ENCODE data around the gene NEB. TPM values are rescaled to one million over a fixed set of nuclear protein-coding genes. Genes with fewer than 3 reads are reported as not detected.

The NEB gene
- total RNA-seq, 1 experiment from 2014 or later: 0.33 TPM

- Mint-ChIP-seq H3K27me3 (ENCODE audit: insufficient read depth, unreplicated experiment) (no peaks in the 10 kb centered on the region), H3K27ac (ENCODE audit: low read depth, unreplicated experiment) (no peak overlapping the region), H3K9me3 (ENCODE audit: unreplicated experiment) (no peaks in the 10 kb centered on the region), H3K4me1 (ENCODE audit: insufficient read depth, unreplicated experiment) (no peaks in the 10 kb centered on the region), H3K36me3 (ENCODE audit: insufficient read depth, unreplicated experiment) (peaks cover 93% of the 10 kb centered on the region), H3K4me3 (ENCODE audit: unreplicated experiment) (no peak overlapping the region)
- CTCF ChIA-PET: interaction anchor here (0.5 to 0.7 kb wide), 3 partner anchors 352 to 1064 kb away, joined by 3 read pairs; no protein-coding TSS in a partner anchor
- intact Hi-C loops (cut with micrococcal nuclease): no loop called here
- BruUV-seq (replicated peaks): no TSS peak
- TF ChIP-seq, protein P1, sequence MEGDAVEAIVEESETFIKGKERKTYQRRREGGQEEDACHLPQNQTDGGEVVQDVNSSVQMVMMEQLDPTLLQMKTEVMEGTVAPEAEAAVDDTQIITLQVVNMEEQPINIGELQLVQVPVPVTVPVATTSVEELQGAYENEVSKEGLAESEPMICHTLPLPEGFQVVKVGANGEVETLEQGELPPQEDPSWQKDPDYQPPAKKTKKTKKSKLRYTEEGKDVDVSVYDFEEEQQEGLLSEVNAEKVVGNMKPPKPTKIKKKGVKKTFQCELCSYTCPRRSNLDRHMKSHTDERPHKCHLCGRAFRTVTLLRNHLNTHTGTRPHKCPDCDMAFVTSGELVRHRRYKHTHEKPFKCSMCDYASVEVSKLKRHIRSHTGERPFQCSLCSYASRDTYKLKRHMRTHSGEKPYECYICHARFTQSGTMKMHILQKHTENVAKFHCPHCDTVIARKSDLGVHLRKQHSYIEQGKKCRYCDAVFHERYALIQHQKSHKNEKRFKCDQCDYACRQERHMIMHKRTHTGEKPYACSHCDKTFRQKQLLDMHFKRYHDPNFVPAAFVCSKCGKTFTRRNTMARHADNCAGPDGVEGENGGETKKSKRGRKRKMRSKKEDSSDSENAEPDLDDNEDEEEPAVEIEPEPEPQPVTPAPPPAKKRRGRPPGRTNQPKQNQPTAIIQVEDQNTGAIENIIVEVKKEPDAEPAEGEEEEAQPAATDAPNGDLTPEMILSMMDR (IDR thresholded peaks at IDR 0.05; ENCODE audit: unreplicated experiment): no peak
- no peak for DNase-seq (ENCODE audit: unreplicated experiment)
- POLR2A ChIA-PET: interaction anchor here (0.7 kb wide), 1 partner anchor 1889 kb away, joined by 3 read pairs; no protein-coding TSS in a partner anchor
These were observed 263.7 kb downstream of the NEB start for GRCh38 chr2:151470556-151470955.

GRCh38 chr2:151465771-151466170 is 268.5 kb downstream of the NEB start:
- Mint-ChIP-seq H3K4me3 (ENCODE audit: unreplicated experiment) (no peak overlapping the region), H3K27me3 (ENCODE audit: insufficient read depth, unreplicated experiment) (no peaks in the 10 kb centered on the region), H3K4me1 (ENCODE audit: insufficient read depth, unreplicated experiment) (no peaks in the 10 kb centered on the region), H3K9me3 (ENCODE audit: unreplicated experiment) (no peaks in the 10 kb centered on the region), H3K27ac (ENCODE audit: low read depth, unreplicated experiment) (no peak overlapping the region), H3K36me3 (ENCODE audit: insufficient read depth, unreplicated experiment) (peaks cover 98% of the 10 kb centered on the region)
- POLR2A ChIA-PET: no interaction called here
- intact Hi-C loops (cut with micrococcal nuclease): no loop called here
- no TSS peak for BruUV-seq (replicated peaks)
- CTCF ChIA-PET: interaction anchor here (0.9 kb wide), 1 partner anchor 269 kb away, joined by 3 read pairs; no protein-coding TSS in a partner anchor
- TF ChIP-seq, protein P1 (IDR thresholded peaks at IDR 0.05; ENCODE audit: unreplicated experiment): no peak
- no peak for DNase-seq (ENCODE audit: unreplicated experiment)

- Mint-ChIP-seq H3K36me3 (ENCODE audit: insufficient read depth, unreplicated experiment) (peaks cover 95% of the 10 kb centered on the region), H3K4me3 (ENCODE audit: unreplicated experiment) (no peak overlapping the region), H3K4me1 (ENCODE audit: insufficient read depth, unreplicated experiment) (no peaks in the 10 kb centered on the region), H3K9me3 (ENCODE audit: unreplicated experiment) (no peaks in the 10 kb centered on the region), H3K27me3 (ENCODE audit: insufficient read depth, unreplicated experiment) (no peaks in the 10 kb centered on the region), H3K27ac (ENCODE audit: low read depth, unreplicated experiment) (no peak overlapping the region)
- no TSS peak for BruUV-seq (replicated peaks)
- intact Hi-C loops (cut with micrococcal nuclease): loop anchor here (10.0 kb wide), 1 partner anchor 565 kb away; no protein-coding TSS in a partner anchor
- ChIA-PET CTCF (interaction anchor here (0.5 to 1.0 kb wide), 3 partner anchors 22 to 37 kb away, joined by 3 to 4 read pairs (median 4); no protein-coding TSS in a partner anchor), POLR2A (no interaction called here)
- TF ChIP-seq, protein P1 (IDR thresholded peaks at IDR 0.05; ENCODE audit: unreplicated experiment): no peak
- DNase-seq (ENCODE audit: unreplicated experiment): no peak
These were observed 274.9 kb downstream of the NEB start for GRCh38 chr2:151459358-151459757.

GRCh38 chr2:151439127-151439526 is 295.1 kb downstream of the NEB start:
- DNase-seq (ENCODE audit: unreplicated experiment): no peak
- Mint-ChIP-seq H3K4me3 (ENCODE audit: unreplicated experiment) (no peak overlapping the region), H3K27ac (ENCODE audit: low read depth, unreplicated experiment) (no peak overlapping the region), H3K27me3 (ENCODE audit: insufficient read depth, unreplicated experiment) (no peaks in the 10 kb centered on the region), H3K4me1 (ENCODE audit: insufficient read depth, unreplicated experiment) (no peaks in the 10 kb centered on the region), H3K9me3 (ENCODE audit: unreplicated experiment) (no peaks in the 10 kb centered on the region), H3K36me3 (ENCODE audit: insufficient read depth, unreplicated experiment) (peaks cover 96% of the 10 kb centered on the region)
- no TSS peak for BruUV-seq (replicated peaks)
- TF ChIP-seq, protein P1 (IDR thresholded peaks at IDR 0.05; ENCODE audit: unreplicated experiment): no peak
- ChIA-PET POLR2A (interaction anchor here (1.0 to 1.2 kb wide), 2 partner anchors 9 to 150 kb away, joined by 3 to 4 read pairs; partner anchors contain the start of gene NMI), CTCF (interaction anchor here (0.6 to 4.2 kb wide), 10 partner anchors 10 to 1844 kb away, joined by 3 to 37 read pairs (median 5); no protein-coding TSS in a partner anchor)
- intact Hi-C loops (cut with micrococcal nuclease): no loop called here
